Transverse colon (tissue), 4 donors: ENCODE measurements around the gene INAFM2.

Experiments
- CTCF ChIP-seq, 5 experiments: fragments of 200-600 bp in 3 of 5; fragments of 450-650 bp in 2 of 5; sonication (generic) in 3 of 5; IDR thresholded peaks; 1 replicate in 2 of 5; 2 replicates in 3 of 5; pipeline ENCODE4 v1.5.1; 2016 to 2017; ENCODE audit warnings: antibody characterized with exemption in 5 of 5, inconsistent platforms in 3 of 5, mild to moderate bottlenecking in 2 of 5, moderate library complexity in 1 of 5
- EP300 ChIP-seq: sonication (generic); formaldehyde crosslinking; IDR thresholded peaks from one replicate; pipeline ENCODE4 v1.6.1; 2017; ENCODE audit warnings: antibody characterized with exemption, low read depth
- POLR2A ChIP-seq: fragments of 450-650 bp; IDR thresholded peaks from one replicate; pipeline ENCODE4 v1.6.1; 2016; ENCODE audit warnings: antibody characterized with exemption, mild to moderate bottlenecking, moderate library complexity
- POLR2AphosphoS5 ChIP-seq, 3 donors: sonication (generic); formaldehyde crosslinking; IDR thresholded peaks; one replicate each; pipeline ENCODE4 v1.6.1; 2016; ENCODE audit warnings: antibody characterized with exemption in 3 of 3

- TF ChIP-seq POLR2A (no peak), CTCF (IDR thresholded peaks at IDR 0.05) (no peak), POLR2AphosphoS5 (IDR thresholded peaks at IDR 0.05) (no peak), EP300 (no peak)
Measured at GRCh38 chr15:40312370-40313158, 10.9 kb upstream of the INAFM2 start.
